HepG2 (cell line): ENCODE results near the gene RIPOR3. TPM values are rescaled to one million over a fixed set of nuclear protein-coding genes. Genes with fewer than 3 reads are reported as not detected.

ENCODE experiments used
- EZH2 ChIP-seq: conservative IDR thresholded peaks from 2 replicates; pipeline ENCODE4 v1.6.1; 2012; ENCODE audit warnings: mild to moderate bottlenecking, low read depth, low read length, moderate library complexity
- KLF12 ChIP-seq: sonication (generic); formaldehyde crosslinking; IDR thresholded peaks from 2 replicates; pipeline ENCODE4 v1.4.0; 2020; ENCODE audit warnings: missing genetic modification reagents, borderline replicate concordance
- MAZ ChIP-seq, 2 experiments: sonication (generic) in 1 of 2; formaldehyde crosslinking in 1 of 2; IDR thresholded peaks; 2 replicates each; pipeline versions ENCODE4 v1.5.0 to v1.6.1; 2012 to 2020; ENCODE audit warnings: low read depth in 2 of 2, mild to moderate bottlenecking in 2 of 2, borderline replicate concordance in 1 of 2, improper control_type of control experiment in 1 of 2, low read length in 1 of 2, missing genetic modification reagents in 1 of 2, moderate library complexity in 1 of 2
- MED1 ChIP-seq: sonication (generic); formaldehyde crosslinking; IDR thresholded peaks from 2 replicates; pipeline ENCODE4 v1.4.0; 2020; ENCODE audit warnings: missing genetic modification reagents
- NFE2L2 ChIP-seq: fragments of 150-350 bp; IDR thresholded peaks from 2 replicates; pipeline ENCODE4 v1.6.1; 2014; ENCODE audit warnings: low read length
- POGK ChIP-seq: sonication (generic); formaldehyde crosslinking; conservative IDR thresholded peaks from 2 replicates; pipeline ENCODE4 v1.8.0; 2022; ENCODE audit warnings: mild to moderate bottlenecking, moderate library complexity, missing genetic modification reagents
- POGZ ChIP-seq: sonication (generic); formaldehyde crosslinking; IDR thresholded peaks from 2 replicates; pipeline ENCODE4 v1.4.0; 2020; ENCODE audit warnings: mild to moderate bottlenecking, missing genetic modification reagents
- PRDM4 ChIP-seq: sonication (generic); formaldehyde crosslinking; IDR thresholded peaks from 2 replicates; pipeline ENCODE4 v1.9.0; 2021; ENCODE audit warnings: missing genetic modification reagents, borderline replicate concordance
- RARA ChIP-seq: IDR thresholded peaks from 2 replicates; pipeline ENCODE4 v1.6.1; 2016; ENCODE audit warnings: missing genetic modification reagents, missing compliant biosample characterization
- SP4 ChIP-seq: sonication (generic); formaldehyde crosslinking; IDR thresholded peaks from 2 replicates; pipeline ENCODE4 v1.8.1; 2023; ENCODE audit warnings: mild to moderate bottlenecking, missing genetic modification reagents
- ZBTB20 ChIP-seq: sonication (generic); formaldehyde crosslinking; IDR thresholded peaks from 2 replicates; pipeline ENCODE4 v1.8.1; 2023; ENCODE audit warnings: missing genetic modification reagents, low read depth, mild to moderate bottlenecking, borderline replicate concordance
- ZNF296 ChIP-seq: sonication (generic); formaldehyde crosslinking; conservative IDR thresholded peaks from 2 replicates; pipeline ENCODE4 v1.5.0; 2020; ENCODE audit warnings: mild to moderate bottlenecking, missing genetic modification reagents
- ZNF44 ChIP-seq: sonication (generic); formaldehyde crosslinking; IDR thresholded peaks from 2 replicates; pipeline ENCODE4 v1.5.1; 2020; ENCODE audit warnings: mild to moderate bottlenecking, missing genetic modification reagents
- ZNF777 ChIP-seq: sonication (generic); formaldehyde crosslinking; IDR thresholded peaks from 2 replicates; pipeline ENCODE4 v1.4.0; 2020; ENCODE audit warnings: missing genetic modification reagents
- ZNF878 ChIP-seq: sonication (generic); formaldehyde crosslinking; IDR thresholded peaks from 2 replicates; pipeline ENCODE4 v1.8.1; 2023; ENCODE audit warnings: mild to moderate bottlenecking, missing genetic modification reagents, moderate library complexity
- polyA plus RNA-seq, 8 experiments: library from polyadenylated mRNA; depleted of rRNA in 3 of 8; stranded (reverse) in 7 of 8; unstranded in 1 of 8; fragments of >200 nt; fragmentation: Illumina TruSeq in 4 of 8; extraction: Trizol in 4 of 8; gene quantifications; 2 replicates each; pipeline versions ENCODE4 v1.2.1 to v1.2.3, GENCODE V29; 2011 to 2016; ENCODE audit warnings: low read depth in 4 of 8, missing spikeins in 1 of 8, mixed read lengths in 1 of 8; ENCODE audit not compliant: insufficient read depth in 1 of 8
- total RNA-seq, 5 experiments: library from RNA; depleted of rRNA; stranded (reverse); fragments of >200 nt; fragmentation: Illumina TruSeq; extraction: Trizol; gene quantifications; 2 replicates each; pipeline ENCODE4 v1.2.3, GENCODE V29; 2016; ENCODE audit warnings: low read depth in 1 of 5
- TF ChIP-seq, protein P1 (sequence below): sonication (generic); formaldehyde crosslinking; IDR thresholded peaks from 2 replicates; pipeline ENCODE4 v1.4.0; 2020; ENCODE audit warnings: missing genetic modification reagents
- TF ChIP-seq, protein P2 (sequence below): sonication (generic); formaldehyde crosslinking; IDR thresholded peaks from 2 replicates; pipeline ENCODE4 v1.4.0; 2020; ENCODE audit warnings: missing genetic modification reagents
- TF ChIP-seq, protein P3 (sequence below): sonication (generic); formaldehyde crosslinking; IDR thresholded peaks from 2 replicates; pipeline ENCODE4 v1.4.0; 2020; ENCODE audit warnings: low read depth, mild to moderate bottlenecking, missing genetic modification reagents
- TF ChIP-seq, protein P4 (sequence below): IDR thresholded peaks from 2 replicates; pipeline ENCODE4 v1.6.1; 2016; ENCODE audit warnings: missing compliant biosample characterization, missing genetic modification reagents, borderline replicate concordance

The RIPOR3 gene
- total and polyA plus RNA-seq, 2 of the 13 experiments (the other 11 are each of a cell fraction or from before 2014, with no cell fraction given), result 0.18 TPM; not detected in 1

DNA sequence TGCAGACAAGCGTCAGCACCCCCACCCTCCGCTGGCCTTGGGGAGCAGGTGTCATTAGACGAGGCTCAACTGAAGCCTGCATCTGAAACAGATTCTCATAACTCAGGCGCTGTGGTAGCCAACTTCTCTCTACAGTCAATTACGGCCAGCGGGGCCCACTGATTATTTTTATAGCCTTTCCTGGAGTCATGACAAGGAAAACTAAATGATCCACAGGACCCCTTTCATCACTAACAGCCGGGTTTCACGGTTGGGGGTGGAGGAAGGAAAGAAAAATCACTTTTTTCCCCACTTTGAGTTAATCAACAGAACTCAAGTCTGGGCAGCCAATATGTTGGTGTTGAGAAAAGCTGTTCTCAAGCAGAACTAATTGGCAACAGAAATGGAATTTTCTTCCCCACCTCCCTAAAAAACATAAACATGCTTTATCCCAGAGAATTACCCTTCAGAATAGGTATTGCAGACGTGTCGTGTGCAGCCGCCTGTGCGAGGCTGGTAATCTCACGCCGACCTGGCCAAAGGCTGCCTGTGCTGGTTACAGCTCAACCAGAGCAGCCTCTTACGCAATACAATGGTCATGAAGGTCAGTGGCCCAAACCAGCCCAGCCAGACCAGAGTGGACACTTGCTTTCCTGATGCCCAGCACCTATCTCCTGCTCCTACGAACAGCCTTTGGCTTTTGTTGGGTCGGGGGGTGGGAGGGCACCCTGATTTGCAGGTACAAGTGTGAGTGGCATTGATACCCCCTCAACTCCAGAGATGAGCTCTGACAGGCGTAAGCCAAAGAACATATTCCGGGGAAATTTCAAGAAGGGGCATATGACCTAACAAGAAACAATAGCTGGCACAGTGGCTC is 11.0 kb downstream of the RIPOR3 start (continued):
- peak; percentile 92; the same call in 1 of the 2 replicates for TF ChIP-seq ZNF878 (CRISPR knock-in tag)
- TF ChIP-seq ZNF777 (CRISPR knock-in tag), result no peak
- TF ChIP-seq KLF12, result 0 out of 2 replicates have a peak, but pooled peaks have one; percentile 43
- TF ChIP-seq, protein P1, sequence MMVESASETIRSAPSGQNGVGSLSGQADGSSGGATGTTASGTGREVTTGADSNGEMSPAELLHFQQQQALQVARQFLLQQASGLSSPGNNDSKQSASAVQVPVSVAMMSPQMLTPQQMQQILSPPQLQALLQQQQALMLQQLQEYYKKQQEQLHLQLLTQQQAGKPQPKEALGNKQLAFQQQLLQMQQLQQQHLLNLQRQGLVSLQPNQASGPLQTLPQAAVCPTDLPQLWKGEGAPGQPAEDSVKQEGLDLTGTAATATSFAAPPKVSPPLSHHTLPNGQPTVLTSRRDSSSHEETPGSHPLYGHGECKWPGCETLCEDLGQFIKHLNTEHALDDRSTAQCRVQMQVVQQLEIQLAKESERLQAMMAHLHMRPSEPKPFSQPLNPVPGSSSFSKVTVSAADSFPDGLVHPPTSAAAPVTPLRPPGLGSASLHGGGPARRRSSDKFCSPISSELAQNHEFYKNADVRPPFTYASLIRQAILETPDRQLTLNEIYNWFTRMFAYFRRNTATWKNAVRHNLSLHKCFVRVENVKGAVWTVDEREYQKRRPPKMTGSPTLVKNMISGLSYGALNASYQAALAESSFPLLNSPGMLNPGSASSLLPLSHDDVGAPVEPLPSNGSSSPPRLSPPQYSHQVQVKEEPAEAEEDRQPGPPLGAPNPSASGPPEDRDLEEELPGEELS (CRISPR knock-in tag), result peak; percentile 92
- 0 out of 2 replicates have a peak, but pooled peaks have one; percentile 49 for TF ChIP-seq ZBTB20
- TF ChIP-seq MED1 (CRISPR knock-in tag), result peak; percentile 94
- TF ChIP-seq, protein P2, sequence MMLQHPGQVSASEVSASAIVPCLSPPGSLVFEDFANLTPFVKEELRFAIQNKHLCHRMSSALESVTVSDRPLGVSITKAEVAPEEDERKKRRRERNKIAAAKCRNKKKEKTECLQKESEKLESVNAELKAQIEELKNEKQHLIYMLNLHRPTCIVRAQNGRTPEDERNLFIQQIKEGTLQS (CRISPR knock-in tag), result peak; percentile 75
- peak; percentile 85 for TF ChIP-seq POGZ (CRISPR knock-in tag)
- TF ChIP-seq ZNF296 (CRISPR knock-in tag), result peak; percentile 100
- TF ChIP-seq NFE2L2, result no peak
- TF ChIP-seq MAZ (IDR thresholded peaks at IDR 0.05; ENCODE audit: borderline replicate concordance, low read depth, low read length), result no peak
- TF ChIP-seq MAZ (CRISPR knock-in tag; IDR thresholded peaks at IDR 0.05; ENCODE audit: low read depth), result peak; percentile 73; the same call in 1 of the 2 replicates
- no peak for TF ChIP-seq ZNF44
- peak; percentile 93 for TF ChIP-seq RARA (CRISPR knock-in tag)
- 0 out of 2 replicates have a peak, but pooled peaks have one; percentile 41 for TF ChIP-seq PRDM4 (CRISPR knock-in tag)
- TF ChIP-seq EZH2, result no peak
- TF ChIP-seq SP4 (CRISPR knock-in tag), result peak; percentile 67
- TF ChIP-seq, protein P3, sequence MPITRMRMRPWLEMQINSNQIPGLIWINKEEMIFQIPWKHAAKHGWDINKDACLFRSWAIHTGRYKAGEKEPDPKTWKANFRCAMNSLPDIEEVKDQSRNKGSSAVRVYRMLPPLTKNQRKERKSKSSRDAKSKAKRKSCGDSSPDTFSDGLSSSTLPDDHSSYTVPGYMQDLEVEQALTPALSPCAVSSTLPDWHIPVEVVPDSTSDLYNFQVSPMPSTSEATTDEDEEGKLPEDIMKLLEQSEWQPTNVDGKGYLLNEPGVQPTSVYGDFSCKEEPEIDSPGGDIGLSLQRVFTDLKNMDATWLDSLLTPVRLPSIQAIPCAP (CRISPR knock-in tag), result no peak
- peak; percentile 93; the same call in 1 of the 2 replicates for TF ChIP-seq POGK (CRISPR knock-in tag)
- TF ChIP-seq, protein P4, sequence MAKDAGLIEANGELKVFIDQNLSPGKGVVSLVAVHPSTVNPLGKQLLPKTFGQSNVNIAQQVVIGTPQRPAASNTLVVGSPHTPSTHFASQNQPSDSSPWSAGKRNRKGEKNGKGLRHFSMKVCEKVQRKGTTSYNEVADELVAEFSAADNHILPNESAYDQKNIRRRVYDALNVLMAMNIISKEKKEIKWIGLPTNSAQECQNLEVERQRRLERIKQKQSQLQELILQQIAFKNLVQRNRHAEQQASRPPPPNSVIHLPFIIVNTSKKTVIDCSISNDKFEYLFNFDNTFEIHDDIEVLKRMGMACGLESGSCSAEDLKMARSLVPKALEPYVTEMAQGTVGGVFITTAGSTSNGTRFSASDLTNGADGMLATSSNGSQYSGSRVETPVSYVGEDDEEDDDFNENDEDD (CRISPR knock-in tag), result peak; percentile 69; the same call in 1 of the 2 replicates
